IPS-15b (cell line): ENCODE results near the gene ANO7.

Experiments
- H3K27me3 ChIP-seq: one replicate; pipeline ENCODE4 v1.6.1; 2013; ENCODE audit warnings: low read length; ENCODE audit not compliant: control insufficient read depth, insufficient read depth
- H3K36me3 ChIP-seq: one replicate; pipeline ENCODE4 v1.6.1; 2013; ENCODE audit warnings: low read length; ENCODE audit not compliant: control insufficient read depth, insufficient read depth
- H3K4me1 ChIP-seq: one replicate; pipeline ENCODE4 v1.6.1; 2013; ENCODE audit warnings: mild to moderate bottlenecking, low read length; ENCODE audit not compliant: control insufficient read depth, insufficient read depth
- H3K4me3 ChIP-seq: one replicate; pipeline ENCODE4 v1.5.1; 2013; ENCODE audit warnings: low read depth, low read length
- H3K9ac ChIP-seq: one replicate; pipeline ENCODE4 v1.6.1; 2013; ENCODE audit warnings: low read depth, mild to moderate bottlenecking, low read length
- H3K9me3 ChIP-seq: one replicate; pipeline ENCODE4 v1.6.1; 2013; ENCODE audit warnings: mild to moderate bottlenecking, low read length; ENCODE audit not compliant: control insufficient read depth, insufficient read depth

The ANO7 gene

DNA sequence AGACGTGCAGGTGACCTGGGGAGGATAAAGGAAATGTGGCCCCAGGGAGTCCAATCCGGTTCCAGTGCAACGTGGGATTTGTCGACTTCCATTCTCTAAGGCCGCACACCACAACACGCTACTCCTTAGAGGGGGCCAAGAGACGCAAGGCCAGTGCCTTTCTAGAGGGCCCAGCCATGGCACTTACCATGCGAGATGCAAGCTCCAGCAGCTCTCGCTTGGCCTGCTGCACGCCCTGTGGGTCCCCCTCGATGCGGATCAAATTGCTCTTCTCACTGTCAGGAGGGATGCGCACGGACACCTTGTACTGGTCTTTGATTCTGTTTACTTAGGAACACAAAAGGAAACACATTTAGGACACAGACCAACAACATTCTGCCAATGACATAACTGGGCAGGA lies 61.2 kb downstream of the ANO7 start:
- Histone ChIP-seq H3K4me1 (no peaks in the 10 kb centered on the region), H3K9me3 (no peaks in the 10 kb centered on the region), H3K36me3 (peaks cover 81% of the 10 kb centered on the region), H3K27me3 (no peaks in the 10 kb centered on the region), H3K4me3 (no peak overlapping the region), H3K9ac (no peak overlapping the region)

DNA sequence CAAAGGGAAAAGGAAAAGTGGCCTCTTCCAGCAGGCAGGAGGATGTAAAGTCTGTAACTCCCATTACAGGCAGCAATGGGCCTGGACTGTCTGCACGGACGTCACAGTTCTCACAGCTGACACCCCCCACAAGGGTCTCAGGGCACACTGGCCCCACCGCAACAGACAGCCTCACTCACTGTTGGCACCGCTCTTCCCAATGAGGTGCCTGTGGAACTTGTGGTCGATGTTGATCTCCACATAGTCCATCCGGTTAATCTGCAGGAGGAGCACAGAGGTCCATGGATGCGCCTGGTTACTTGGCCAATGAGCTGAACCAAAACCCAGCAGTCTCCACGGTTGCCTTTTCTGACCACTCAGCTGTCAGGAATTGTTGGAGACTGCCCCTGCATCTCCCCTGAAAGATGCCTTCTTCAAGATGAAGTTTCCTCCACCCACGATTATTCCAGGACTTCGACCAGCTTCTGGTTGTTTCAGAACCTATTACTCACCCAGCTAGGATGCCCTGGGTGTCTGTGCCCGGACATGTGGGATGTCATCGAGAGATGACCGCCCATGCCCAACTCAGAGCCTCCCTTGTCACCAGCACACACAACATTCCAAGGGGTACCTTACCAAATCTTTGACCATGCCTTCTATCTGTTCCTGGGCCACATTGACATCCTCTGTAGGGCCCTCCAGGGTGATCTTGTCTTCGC lies 64.5 kb downstream of the ANO7 start:
- no peaks in the 10 kb centered on the region for H3K4me1 ChIP-seq
- H3K36me3 ChIP-seq: peaks cover 84% of the 10 kb centered on the region
- no peak overlapping the region for H3K4me3 ChIP-seq
- H3K27me3 ChIP-seq: no peaks in the 10 kb centered on the region
- no peak overlapping the region for H3K9ac ChIP-seq
- no peaks in the 10 kb centered on the region for H3K9me3 ChIP-seq

DNA sequence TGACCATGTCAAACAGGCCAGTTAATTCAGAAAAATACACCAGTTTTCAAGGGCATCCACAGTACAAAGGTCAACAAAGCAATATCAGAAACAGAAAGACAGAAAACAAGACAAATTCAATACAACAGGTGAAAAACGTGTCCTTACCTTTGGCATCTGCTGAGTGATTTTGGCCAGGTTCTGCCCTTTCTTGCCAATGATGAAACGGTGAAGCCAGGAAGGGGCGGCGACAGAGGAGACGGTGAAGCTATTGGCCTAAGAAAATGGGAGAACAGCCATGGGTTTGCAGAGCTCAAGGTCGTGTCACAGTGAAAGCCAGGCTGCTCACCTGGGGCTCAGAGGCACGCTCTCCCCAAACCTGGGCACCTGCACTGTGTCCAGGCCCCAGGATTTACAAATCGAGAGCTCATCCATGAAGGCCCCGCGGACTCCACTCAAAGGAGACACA lies 66.5 kb downstream of the ANO7 start:
- Histone ChIP-seq H3K9ac (no peak overlapping the region), H3K9me3 (no peaks in the 10 kb centered on the region), H3K36me3 (peaks cover 72% of the 10 kb centered on the region), H3K4me3 (no peak overlapping the region), H3K27me3 (no peaks in the 10 kb centered on the region), H3K4me1 (no peaks in the 10 kb centered on the region)

DNA sequence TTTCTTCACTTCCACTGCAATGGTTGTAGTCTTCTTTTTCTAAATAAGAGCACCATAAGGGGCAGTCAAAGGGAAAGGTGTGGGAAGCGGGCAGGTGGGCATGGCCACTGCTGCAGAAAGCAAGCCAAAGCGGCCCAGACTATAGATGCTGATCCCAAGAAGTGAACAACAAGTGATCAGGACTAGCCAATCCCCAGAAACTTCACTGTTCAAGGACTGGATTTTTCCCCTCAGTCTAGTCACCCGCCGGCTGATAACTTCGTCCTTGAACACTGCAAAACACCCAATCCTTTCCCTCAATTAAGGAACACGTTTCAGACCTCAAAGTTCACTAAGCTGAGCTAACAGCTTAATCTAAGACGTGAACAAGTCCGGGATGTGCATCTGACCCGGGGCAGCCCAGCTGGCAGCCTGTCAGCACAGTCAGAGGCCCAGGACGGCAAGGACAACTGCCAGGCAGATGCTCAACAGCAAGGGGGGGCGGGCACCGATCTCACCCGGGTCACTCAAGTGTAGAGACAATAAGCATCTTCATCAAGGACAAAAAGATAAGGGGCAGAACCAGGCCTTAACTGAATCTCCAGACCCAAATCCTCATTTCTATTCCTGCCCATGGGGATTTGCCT lies 67.2 kb downstream of the ANO7 start:
- Histone ChIP-seq H3K36me3 (peaks cover 67% of the 10 kb centered on the region), H3K4me3 (no peak overlapping the region), H3K4me1 (no peaks in the 10 kb centered on the region), H3K9me3 (no peaks in the 10 kb centered on the region), H3K9ac (no peak overlapping the region), H3K27me3 (no peaks in the 10 kb centered on the region)

DNA sequence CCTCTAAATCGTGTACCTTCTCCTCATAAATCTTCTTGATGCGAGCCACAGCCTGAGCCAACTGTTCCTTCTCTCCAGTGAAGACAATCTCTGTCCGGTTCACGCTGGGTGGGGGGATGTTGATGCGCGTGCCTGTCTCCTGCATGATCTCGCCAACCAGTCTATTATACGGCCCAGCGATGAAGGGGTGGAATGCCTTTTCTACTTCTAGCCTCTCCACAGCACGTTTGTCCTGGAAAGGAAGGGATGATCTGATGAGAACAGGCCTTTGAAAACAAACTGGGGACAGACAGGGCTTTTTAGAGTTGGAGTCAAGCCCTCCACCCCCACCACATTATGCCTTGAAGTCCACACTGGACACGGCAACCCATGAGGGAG lies 67.7 kb downstream of the ANO7 start:
- no peaks in the 10 kb centered on the region for H3K27me3 ChIP-seq
- peaks cover 67% of the 10 kb centered on the region for H3K36me3 ChIP-seq
- H3K9me3 ChIP-seq: no peaks in the 10 kb centered on the region
- H3K9ac ChIP-seq: no peak overlapping the region
- no peak overlapping the region for H3K4me3 ChIP-seq
- H3K4me1 ChIP-seq: no peaks in the 10 kb centered on the region

DNA sequence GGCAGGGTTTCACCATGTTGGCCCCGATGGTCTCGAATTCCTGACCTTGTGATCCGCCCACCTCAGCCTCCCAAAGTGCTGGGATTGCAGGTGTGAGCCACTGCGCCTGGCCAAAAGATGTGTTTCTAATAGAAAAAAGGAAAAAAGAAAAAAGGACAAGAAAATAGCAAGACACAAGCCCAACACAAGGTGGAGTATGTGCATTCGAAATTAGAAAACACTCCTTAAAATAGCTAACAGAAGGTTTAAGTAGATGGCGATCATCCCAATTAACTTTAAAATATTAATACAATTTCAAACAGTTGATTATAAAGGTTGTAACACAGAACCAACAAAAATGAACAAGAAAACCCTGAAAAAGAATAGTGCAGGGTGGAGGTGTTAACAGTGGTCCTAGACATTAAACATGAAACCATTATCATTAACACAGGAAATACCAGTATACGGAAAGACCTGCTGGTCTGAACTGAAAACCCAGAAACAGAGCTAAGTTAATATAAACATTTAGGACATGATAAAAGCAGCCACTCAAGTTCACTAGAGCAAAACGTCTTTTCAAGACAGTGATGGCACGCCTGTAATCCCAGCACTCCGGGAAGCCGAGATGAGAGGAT lies 69.0 kb downstream of the ANO7 start:
- Histone ChIP-seq H3K4me3 (no peak overlapping the region), H3K27me3 (no peaks in the 10 kb centered on the region), H3K36me3 (peaks cover 69% of the 10 kb centered on the region), H3K9ac (no peak overlapping the region), H3K9me3 (no peaks in the 10 kb centered on the region), H3K4me1 (no peaks in the 10 kb centered on the region)

DNA sequence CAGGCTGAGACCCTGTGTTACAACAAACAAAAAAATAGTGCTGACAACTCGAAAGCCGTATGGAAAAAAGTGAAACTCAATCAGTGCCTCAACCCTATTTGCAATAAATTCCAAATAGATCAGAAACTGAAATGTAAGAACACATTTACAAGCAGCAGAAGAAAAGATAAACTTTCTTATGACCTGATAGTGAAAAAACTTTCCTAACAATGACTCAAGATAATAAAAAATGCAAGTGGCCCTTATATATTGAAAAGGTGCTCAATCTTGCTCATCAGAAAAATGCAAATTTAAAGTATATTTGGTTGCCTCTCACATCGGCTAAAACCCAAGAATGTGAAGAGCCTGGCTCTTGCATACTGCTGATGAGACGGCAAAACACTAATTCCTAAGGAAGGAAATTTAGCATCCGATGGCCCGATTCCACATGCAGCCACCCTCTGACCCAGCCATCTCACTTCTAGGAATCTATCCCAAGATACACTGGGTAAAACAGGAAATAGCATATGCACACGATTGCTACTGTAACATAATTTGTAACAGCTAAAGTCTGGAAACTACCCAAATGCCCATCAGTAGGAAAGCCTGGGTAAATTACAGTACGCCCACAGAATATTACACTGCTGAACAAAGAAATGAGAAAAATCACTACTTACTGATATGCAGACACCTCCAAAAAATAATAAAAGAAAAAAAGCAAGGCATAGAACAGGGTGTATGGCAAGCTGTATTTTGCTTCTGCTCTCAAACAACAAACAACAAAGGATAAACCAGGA lies 70.2 kb downstream of the ANO7 start:
- Histone ChIP-seq H3K4me1 (no peaks in the 10 kb centered on the region), H3K4me3 (no peak overlapping the region), H3K9me3 (no peaks in the 10 kb centered on the region), H3K36me3 (peaks cover 68% of the 10 kb centered on the region), H3K27me3 (no peaks in the 10 kb centered on the region), H3K9ac (no peak overlapping the region)

DNA sequence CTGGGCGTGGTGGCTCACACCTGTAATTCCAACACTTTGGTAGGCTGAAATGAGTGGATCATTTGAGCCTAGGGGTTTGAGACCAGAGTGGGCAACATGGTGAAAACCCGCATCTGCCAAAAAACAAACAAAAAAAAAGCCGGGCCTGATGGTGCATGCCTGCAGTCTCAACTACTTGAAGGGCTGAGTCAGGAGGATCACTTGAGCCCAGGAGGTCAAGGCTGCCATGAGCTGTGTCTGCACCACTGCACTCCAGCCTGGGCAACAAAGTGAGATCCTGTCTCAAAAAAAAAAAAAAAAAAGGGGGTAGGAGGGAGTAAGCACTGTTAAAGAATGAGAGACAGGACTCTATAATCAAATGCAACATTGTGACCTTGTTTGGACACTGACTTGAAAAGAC lies 72.4 kb downstream of the ANO7 start:
- Histone ChIP-seq H3K9ac (no peak overlapping the region), H3K36me3 (peaks cover 56% of the 10 kb centered on the region), H3K4me3 (no peak overlapping the region), H3K4me1 (no peaks in the 10 kb centered on the region), H3K27me3 (no peaks in the 10 kb centered on the region), H3K9me3 (no peaks in the 10 kb centered on the region)

DNA sequence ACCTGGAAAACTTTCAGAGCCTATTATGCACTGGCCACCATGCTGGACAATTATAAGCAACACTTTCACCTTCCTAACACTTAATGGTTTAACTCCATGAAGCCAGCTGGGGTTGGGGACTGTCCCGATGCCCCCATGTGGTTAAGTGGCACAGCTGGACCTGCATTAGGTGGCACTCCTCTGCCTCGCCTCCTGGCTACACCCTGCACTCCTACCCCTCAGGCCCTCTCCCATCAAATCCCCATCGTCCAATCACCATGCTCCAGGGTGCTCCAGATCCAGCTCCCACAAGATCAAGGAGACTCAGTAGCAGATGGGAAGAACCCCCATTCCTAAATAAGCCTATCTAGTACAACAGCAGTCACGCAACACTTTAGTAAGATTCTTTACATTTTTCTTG lies 73.2 kb downstream of the ANO7 start:
- H3K9me3 ChIP-seq: no peaks in the 10 kb centered on the region
- H3K36me3 ChIP-seq: peaks cover 53% of the 10 kb centered on the region
- no peaks in the 10 kb centered on the region for H3K4me1 ChIP-seq
- no peak overlapping the region for H3K4me3 ChIP-seq
- H3K9ac ChIP-seq: no peak overlapping the region
- no peaks in the 10 kb centered on the region for H3K27me3 ChIP-seq

DNA sequence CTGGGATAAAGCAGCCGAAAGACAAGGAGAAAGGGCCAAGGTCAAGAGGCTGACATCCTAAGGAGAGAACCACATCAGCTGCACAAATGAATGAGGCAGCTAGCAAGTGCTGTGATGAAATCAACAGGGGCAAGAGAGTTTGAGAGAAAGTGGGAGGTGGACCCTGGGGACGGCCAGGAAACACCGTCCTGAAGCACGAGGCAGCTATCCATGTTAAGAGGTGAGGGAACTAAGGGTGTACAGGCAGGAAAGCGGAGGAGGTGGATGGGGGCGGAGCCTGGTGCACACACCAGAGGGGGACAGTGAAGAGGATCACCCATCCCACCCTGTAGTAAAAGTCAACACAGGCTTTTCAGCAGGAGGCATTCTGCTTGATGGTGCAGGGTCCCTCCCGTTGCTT lies 74.6 kb downstream of the ANO7 start:
- no peak overlapping the region for H3K9ac ChIP-seq
- H3K4me3 ChIP-seq: no peak overlapping the region
- H3K36me3 ChIP-seq: peaks cover 48% of the 10 kb centered on the region

DNA sequence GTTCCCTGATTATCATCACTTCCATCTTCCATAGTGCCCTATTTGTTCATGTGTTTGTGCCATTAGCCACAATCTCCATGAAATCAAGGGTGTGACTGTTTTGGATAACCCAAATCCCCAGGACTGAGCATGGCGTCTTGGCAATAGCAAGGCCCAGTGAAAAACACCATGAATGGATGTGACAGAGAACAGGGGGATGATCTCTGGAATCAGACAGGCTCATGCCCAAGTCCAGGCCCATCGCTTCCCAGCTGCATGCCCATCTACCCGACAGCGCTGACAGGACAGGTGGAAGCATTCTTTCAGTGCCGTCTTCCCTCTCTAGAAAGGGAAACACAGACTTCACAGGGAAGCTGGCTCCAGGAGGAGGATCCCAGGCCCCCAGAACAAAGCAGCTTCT lies 77.0 kb downstream of the ANO7 start:
- Histone ChIP-seq H3K27me3 (no peaks in the 10 kb centered on the region), H3K9me3 (no peaks in the 10 kb centered on the region), H3K4me3 (no peak overlapping the region), H3K36me3 (peaks cover 45% of the 10 kb centered on the region), H3K9ac (no peak overlapping the region), H3K4me1 (peaks cover 4% of the 10 kb centered on the region)

More for the DNA sequence above, 74.6 kb downstream of the ANO7 start:
- H3K4me1 ChIP-seq: peaks cover 4% of the 10 kb centered on the region
- H3K9me3 ChIP-seq: no peaks in the 10 kb centered on the region
- no peaks in the 10 kb centered on the region for H3K27me3 ChIP-seq
